HepG2 (cell line): ENCODE measurements around the gene PAXX. TPM values are rescaled to one million over a fixed set of nuclear protein-coding genes. Genes with fewer than 3 reads are reported as not detected.

Source experiments
- ATAC-seq: fragments of 200-7000 bp; cut with Tn5 transposase; 3 replicates; pipeline ENCODE4 v1.9.1; 2020; ENCODE audit warnings: mild to moderate bottlenecking, moderate library complexity
- BruUV-seq: library from RNA; stranded (reverse); fragments of 400-500 nt; replicated peaks from 2 replicates; lab custom pipeline; 2021; lab: Mats Ljungman, UMichigan
- CTCF ChIA-PET: fragments of 300-600 bp; formaldehyde crosslinking; extraction: SDS; loops from one replicate; lab custom pipeline; 2021; ENCODE audit warnings: low total read pairs, inconsistent platforms, low intra/inter-chr PET ratio; lab: Yijun Ruan, JAX
- POLR2A ChIA-PET: fragments of 350-600 bp; sonication (Branson Sonifier 250); formaldehyde crosslinking; loops from one replicate; lab custom pipeline; 2020; ENCODE audit warnings: antibody characterized with exemption, inconsistent platforms; lab: Yijun Ruan, JAX
- DNase-seq: peaks from one replicate; pipeline ENCODE4 v3.0.0-alpha.2; 2015; ENCODE audit warnings: low spot score
- FAIRE-seq: peaks from 3 replicates; lab custom pipeline; 2011; peaks lifted over from hg19 to GRCh38; lab: Jason Lieb, UNC
- H2AFZ ChIP-seq: one replicate; pipeline ENCODE4 v1.6.1; 2011; ENCODE audit warnings: low read length, inconsistent platforms
- H3K27ac ChIP-seq: fragments of 300-600 bp; 3 replicates; pipeline ENCODE4 v1.8.0; 2011; ENCODE audit warnings: mixed run types, mild to moderate bottlenecking, mixed read lengths, low read length, inconsistent platforms; ENCODE audit not compliant: insufficient read depth; ENCODE audit errors: extremely low read length
- H3K27me3 ChIP-seq, 2 experiments: fragments of 200-600 bp in 1 of 2; 2 replicates in 1 of 2; 3 replicates in 1 of 2; pipeline versions ENCODE4 v1.6.0 to v1.8.0; 2011; ENCODE audit warnings: low read length in 2 of 2, mild to moderate bottlenecking in 2 of 2, moderate library complexity in 2 of 2, inconsistent platforms in 1 of 2; ENCODE audit not compliant: insufficient read depth in 2 of 2, control insufficient read depth in 1 of 2
- H3K36me3 ChIP-seq, 2 experiments: fragments of 200-600 bp in 1 of 2; replicated peaks in 1 of 2; 2 replicates in 1 of 2; 3 replicates in 1 of 2; pipeline versions ENCODE4 v1.5.1 to v1.8.0; 2011; ENCODE audit warnings: low read length in 2 of 2, inconsistent platforms in 1 of 2; ENCODE audit not compliant: insufficient read depth in 2 of 2, control insufficient read depth in 1 of 2
- H3K4me1 ChIP-seq: 2 replicates; pipeline ENCODE4 v1.5.1; 2012; ENCODE audit warnings: low read length, inconsistent platforms; ENCODE audit not compliant: insufficient read depth
- H3K4me2 ChIP-seq: 2 replicates; pipeline ENCODE4 v1.6.0; 2011; ENCODE audit warnings: low read depth, low read length, inconsistent platforms
- H3K4me3 ChIP-seq, 3 experiments: fragments of 200-600 bp in 1 of 3; sonication (generic), shearing (Covaris generic) in 1 of 3; replicated peaks in 1 of 3; 2 replicates each; pipeline ENCODE4 v1.5.1; 2011 to 2016; ENCODE audit warnings: low read length in 3 of 3, inconsistent platforms in 2 of 3, low read depth in 2 of 3, mild to moderate bottlenecking in 2 of 3, control low read depth in 1 of 3, mixed read lengths in 1 of 3; ENCODE audit not compliant: insufficient read depth in 1 of 3
- H3K79me2 ChIP-seq: one replicate; pipeline ENCODE4 v1.6.1; 2011; ENCODE audit warnings: low read length, inconsistent platforms; ENCODE audit not compliant: insufficient read depth
- H3K9ac ChIP-seq: 2 replicates; pipeline ENCODE4 v1.6.0; 2011; ENCODE audit warnings: mild to moderate bottlenecking, low read depth, low read length, inconsistent platforms; ENCODE audit not compliant: insufficient read depth
- H3K9me3 ChIP-seq: 2 replicates; pipeline ENCODE4 v1.5.1; 2012; ENCODE audit warnings: mild to moderate bottlenecking, low read length
- H4K20me1 ChIP-seq: 2 replicates; pipeline ENCODE4 v1.6.0; 2011; ENCODE audit warnings: inconsistent platforms, mild to moderate bottlenecking, low read length, moderate library complexity; ENCODE audit not compliant: insufficient read depth
- ARID2 ChIP-seq: sonication (generic); formaldehyde crosslinking; IDR thresholded peaks from 2 replicates; pipeline ENCODE4 v1.8.1; 2022; ENCODE audit warnings: mild to moderate bottlenecking, missing genetic modification reagents, borderline replicate concordance
- BCLAF1 ChIP-seq: fragments of 450-650 bp; IDR thresholded peaks from 2 replicates; pipeline ENCODE4 v1.6.1; 2017; ENCODE audit warnings: mild to moderate bottlenecking
- FUBP1 ChIP-seq: sonication (generic); formaldehyde crosslinking; IDR thresholded peaks from 2 replicates; pipeline ENCODE4 v1.5.1; 2020; ENCODE audit warnings: missing genetic modification reagents, mild to moderate bottlenecking, borderline replicate concordance
- KDM3A ChIP-seq: IDR thresholded peaks from 2 replicates; pipeline ENCODE4 v1.6.1; 2018; ENCODE audit warnings: low read depth, missing compliant biosample characterization
- MIER3 ChIP-seq: IDR thresholded peaks from 2 replicates; pipeline ENCODE4 v1.6.1; 2016; ENCODE audit warnings: missing compliant biosample characterization, borderline replicate concordance
- MZF1 ChIP-seq: sonication (generic); formaldehyde crosslinking; IDR thresholded peaks from 2 replicates; pipeline ENCODE4 v1.8.1; 2023; ENCODE audit warnings: mild to moderate bottlenecking, missing genetic modification reagents, borderline replicate concordance
- RNF2 ChIP-seq: fragments of 450-650 bp; conservative IDR thresholded peaks from 2 replicates; pipeline ENCODE4 v1.6.1; 2016; ENCODE audit warnings: low read depth
- SOX5 ChIP-seq: IDR thresholded peaks from 2 replicates; pipeline ENCODE4 v1.6.1; 2016; ENCODE audit warnings: borderline replicate concordance
- TAF1 ChIP-seq: sonication (generic); formaldehyde crosslinking; IDR thresholded peaks from 2 replicates; pipeline ENCODE4 v1.4.0; 2020; ENCODE audit warnings: missing genetic modification reagents
- ZBTB37 ChIP-seq: sonication (generic); formaldehyde crosslinking; IDR thresholded peaks from 2 replicates; pipeline ENCODE4 v1.4.0; 2020; ENCODE audit warnings: mild to moderate bottlenecking, missing genetic modification reagents
- ZBTB38 ChIP-seq: sonication (generic); formaldehyde crosslinking; IDR thresholded peaks from 2 replicates; pipeline ENCODE4 v1.5.1; 2020; ENCODE audit warnings: mild to moderate bottlenecking, missing genetic modification reagents
- ZBTB4 ChIP-seq: sonication (generic); formaldehyde crosslinking; IDR thresholded peaks from 2 replicates; pipeline ENCODE4 v1.4.0; 2020; ENCODE audit warnings: missing genetic modification reagents, mild to moderate bottlenecking, borderline replicate concordance
- ZFYVE20 ChIP-seq: sonication (generic); formaldehyde crosslinking; IDR thresholded peaks from 2 replicates; pipeline ENCODE4 v1.8.0; 2023; ENCODE audit warnings: low read depth, mild to moderate bottlenecking, moderate library complexity, missing genetic modification reagents, borderline replicate concordance
- ZNF282 ChIP-seq: fragments of 450-650 bp; IDR thresholded peaks from 2 replicates; pipeline ENCODE4 v1.6.1; 2018; ENCODE audit not compliant: partially characterized antibody
- ZNF850 ChIP-seq: sonication (generic); formaldehyde crosslinking; conservative IDR thresholded peaks from 2 replicates; pipeline ENCODE4 v1.9.0; 2021; ENCODE audit warnings: mild to moderate bottlenecking, missing genetic modification reagents
- WGBS: methylation state at CpG from one replicate; pipeline ENCODE4 v1.1.6; 2017; ENCODE audit warnings: low lambda C conversion rate; 5-methylcytosine and 5-hydroxymethylcytosine counted together
- in situ Hi-C: cut with HindIII; loops from 2 replicates; pipeline ENCODE4 v1.10.0; 2017; ENCODE audit warnings: low pct_unique_long_range_greater_than_20kb; ENCODE audit not compliant: extremely low pct_ligation_motif_present
- intact Hi-C: fragments of 100-400 bp; cut with micrococcal nuclease; formaldehyde crosslinking; loops from one replicate; pipeline ENCODE4 v1.10.0; 2022; ENCODE audit not compliant: unreplicated experiment
- polyA plus RNA-seq, 8 experiments: library from polyadenylated mRNA; depleted of rRNA in 3 of 8; stranded (reverse) in 7 of 8; unstranded in 1 of 8; fragments of >200 nt; fragmentation: Illumina TruSeq in 4 of 8; extraction: Trizol in 4 of 8; gene quantifications; 2 replicates each; pipeline versions ENCODE4 v1.2.1 to v1.2.3, GENCODE V29; 2011 to 2016; ENCODE audit warnings: low read depth in 4 of 8, missing spikeins in 1 of 8, mixed read lengths in 1 of 8; ENCODE audit not compliant: insufficient read depth in 1 of 8
- total RNA-seq, 5 experiments: library from RNA; depleted of rRNA; stranded (reverse); fragments of >200 nt; fragmentation: Illumina TruSeq; extraction: Trizol; gene quantifications; 2 replicates each; pipeline ENCODE4 v1.2.3, GENCODE V29; 2016; ENCODE audit warnings: low read depth in 1 of 5

PAXX gene
- total and polyA plus RNA-seq, 2 of the 13 experiments (the other 11 are each of a cell fraction or from before 2014, with no cell fraction given), result 14.0 to 31.9 TPM

GRCh38 chr9:136964833-136965422 is 27.3 kb upstream of the PAXX start:
- ATAC-seq, result no peak
- no TSS peak for BruUV-seq
- CTCF ChIA-PET, result no interaction called here
- FAIRE-seq, result no peak
- no peaks in the 10 kb centered on the region for H3K36me3 ChIP-seq
- H3K4me2 ChIP-seq, result no peak overlapping the region
- peaks cover 32% of the 10 kb centered on the region for H3K4me1 ChIP-seq
- no peak for DNase-seq
- in situ Hi-C loops (no loop called here), intact Hi-C loops (no loop called here)
- H3K9me3 ChIP-seq, result no peaks in the 10 kb centered on the region
- TF ChIP-seq ZNF850 (CRISPR knock-in tag) (no peak), BCLAF1 (no peak), ZBTB38 (CRISPR knock-in tag) (no peak), ZBTB37 (no peak), TAF1 (CRISPR knock-in tag) (no peak), ARID2 (no peak), ZBTB4 (CRISPR knock-in tag) (no peak), ZFYVE20 (no peak), MIER3 (CRISPR knock-in tag) (no peak), FUBP1 (CRISPR knock-in tag) (no peak), SOX5 (no peak), KDM3A (CRISPR knock-in tag) (no peak), ZNF282 (no peak), MZF1 (CRISPR knock-in tag) (no peak), RNF2 (no peak)
- H3K4me3 ChIP-seq, result no peak overlapping the region
- POLR2A ChIA-PET, result interaction anchor here (0.7 kb wide), 1 partner anchor 74 kb away, joined by 5 read pairs; no protein-coding TSS in a partner anchor
- H3K27ac ChIP-seq, result no peak overlapping the region
- no peaks in the 10 kb centered on the region for H4K20me1 ChIP-seq
- H3K27me3 ChIP-seq, result peaks cover 23 to 53% of the 10 kb centered on the region in 2 experiments
- 60% methylated on average over 19 of the region's 26 CpGs for WGBS
- H2AFZ ChIP-seq, result no peak overlapping the region
- no peak overlapping the region for H3K9ac ChIP-seq
- H3K79me2 ChIP-seq, result no peaks in the 10 kb centered on the region
